HG03460 (cell line): Measurements from ENCODE around the gene PTPN7.

Experiments
- ATAC-seq: cut with Tn5 transposase; IDR thresholded peaks from one replicate; pipeline ENCODE4 v1.9.1; 2021; ENCODE audit not compliant: unreplicated experiment

The PTPN7 gene

DNA sequence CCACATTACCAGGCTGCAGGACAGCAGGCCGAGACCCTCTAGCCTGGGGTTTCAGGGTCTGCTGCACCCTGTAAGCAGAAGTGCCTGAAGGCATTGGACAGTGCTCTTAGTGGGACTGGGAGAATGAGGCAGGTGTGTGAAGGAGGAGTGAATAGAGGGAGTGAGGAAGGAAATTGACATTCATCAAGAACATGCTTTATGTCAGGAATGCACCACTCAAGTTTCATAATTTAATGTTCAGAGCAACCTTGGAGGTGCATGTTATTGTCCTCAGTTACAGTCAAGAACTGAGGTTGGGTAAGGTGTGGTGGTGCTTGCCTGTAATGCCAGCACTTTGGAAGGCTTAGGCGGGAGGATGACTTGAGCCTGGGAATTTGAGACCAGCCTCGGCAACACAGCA lies 49.4 kb downstream of the PTPN7 start:
- ATAC-seq: no peak

DNA sequence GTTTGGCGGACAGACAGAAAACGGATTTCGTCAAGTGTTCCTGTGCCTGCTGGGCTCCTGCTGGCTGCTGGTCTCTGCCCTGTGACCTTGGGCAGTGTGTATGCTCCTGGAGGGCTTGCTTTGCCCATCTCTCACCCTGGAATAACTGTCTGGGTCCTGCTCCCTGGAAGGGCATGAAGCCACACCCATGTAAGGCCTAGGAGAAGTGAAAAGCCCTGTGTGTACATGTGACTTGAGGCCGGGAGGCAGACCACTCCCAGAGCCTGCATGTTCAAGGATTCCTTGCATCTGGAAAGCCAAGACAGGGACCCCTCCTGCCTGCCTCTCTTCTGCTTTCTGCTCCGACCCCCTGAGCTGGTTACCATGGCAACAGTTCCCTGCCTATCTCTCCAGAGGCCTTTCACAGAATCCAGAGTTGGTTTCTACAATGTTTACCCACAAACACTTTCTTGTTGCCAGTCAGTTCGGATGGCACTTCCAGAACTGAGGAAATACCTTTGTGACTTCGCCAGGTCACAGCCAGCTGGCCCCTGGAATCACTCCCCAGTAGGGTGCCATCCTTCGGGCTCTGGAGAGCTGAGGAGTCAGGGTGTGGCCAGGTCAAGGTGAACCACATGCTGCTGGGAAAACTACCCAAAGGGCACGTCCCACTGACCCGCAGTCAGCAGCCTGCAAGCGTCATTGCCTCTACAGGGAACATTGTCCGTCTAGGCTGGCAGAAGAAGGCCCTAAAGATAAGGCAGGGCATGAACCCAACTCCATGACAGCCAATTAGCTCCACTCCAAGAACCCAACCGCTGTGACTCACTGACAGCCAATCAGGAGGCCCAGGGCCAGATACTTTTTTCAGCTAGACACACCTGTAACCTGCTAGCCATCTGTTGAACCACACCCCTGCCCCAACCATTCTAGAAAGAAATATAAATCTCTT lies 52.3 kb downstream of the PTPN7 start:
- no peak for ATAC-seq

DNA sequence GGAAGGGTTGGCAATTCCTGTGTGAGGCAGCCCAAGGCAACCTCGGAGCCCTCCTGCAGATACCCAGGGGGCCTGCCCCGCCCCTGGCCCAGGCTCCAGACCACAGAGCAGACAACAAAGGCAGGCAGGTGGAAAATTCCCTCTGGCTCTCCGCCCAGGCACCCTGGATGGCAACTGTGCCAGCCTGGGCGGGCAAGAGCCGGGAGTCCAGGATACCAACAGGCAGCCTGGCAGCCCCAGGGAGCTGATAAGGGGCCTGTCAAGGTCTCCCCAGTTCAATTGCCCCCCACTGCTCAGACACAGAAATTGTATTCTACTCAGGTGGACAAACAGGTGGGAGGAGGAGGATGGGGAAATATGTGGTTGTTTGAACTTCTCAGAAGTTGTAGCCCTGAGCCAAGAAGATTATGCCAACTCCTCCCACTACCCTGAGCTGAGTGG lies 53.1 kb downstream of the PTPN7 start:
- no peak for ATAC-seq

DNA sequence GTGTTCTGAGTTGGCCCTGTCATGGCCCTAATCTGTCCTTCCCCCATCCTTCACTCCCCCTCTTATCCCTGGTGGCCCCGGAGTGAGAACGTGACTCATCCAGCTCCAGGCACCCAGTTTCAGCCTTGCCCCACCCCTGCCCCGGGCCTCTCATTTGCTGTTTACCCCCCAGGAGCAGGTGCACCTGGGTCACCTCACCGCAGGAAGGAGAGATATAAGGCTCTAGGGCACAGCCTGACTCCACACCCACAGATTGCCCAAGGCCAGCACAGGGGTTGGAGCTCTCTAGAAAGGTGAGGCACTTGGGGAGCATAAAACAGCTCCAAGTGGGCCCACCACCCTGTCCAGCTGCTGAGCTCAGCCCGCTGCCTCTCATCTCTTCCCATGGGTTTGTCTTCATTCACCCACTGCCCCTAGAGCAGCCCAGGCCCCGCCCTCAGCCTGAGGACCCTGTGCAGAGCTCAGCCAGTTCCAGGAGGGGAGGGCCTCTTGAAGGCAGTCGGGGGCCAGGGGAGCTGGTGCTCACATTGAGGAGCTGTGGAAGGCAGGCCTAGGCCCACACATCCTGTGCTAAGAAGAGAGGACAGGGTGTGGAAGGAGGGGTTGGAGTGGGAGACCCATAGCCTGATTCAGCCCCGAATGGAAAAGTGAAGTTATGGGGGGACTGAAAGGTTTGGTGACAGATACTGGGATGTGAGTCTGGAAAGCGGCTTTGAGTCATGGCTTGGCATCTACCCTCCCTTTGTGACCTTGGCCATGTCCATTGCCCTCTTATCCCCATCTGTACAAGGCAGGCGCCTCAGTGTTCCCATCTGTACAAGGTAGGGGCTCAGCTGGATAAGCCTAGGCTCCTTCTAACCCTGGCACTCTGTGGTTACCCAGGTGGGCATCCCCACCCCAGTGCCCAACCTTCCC lies 53.8 kb downstream of the PTPN7 start:
- ATAC-seq: no peak

DNA sequence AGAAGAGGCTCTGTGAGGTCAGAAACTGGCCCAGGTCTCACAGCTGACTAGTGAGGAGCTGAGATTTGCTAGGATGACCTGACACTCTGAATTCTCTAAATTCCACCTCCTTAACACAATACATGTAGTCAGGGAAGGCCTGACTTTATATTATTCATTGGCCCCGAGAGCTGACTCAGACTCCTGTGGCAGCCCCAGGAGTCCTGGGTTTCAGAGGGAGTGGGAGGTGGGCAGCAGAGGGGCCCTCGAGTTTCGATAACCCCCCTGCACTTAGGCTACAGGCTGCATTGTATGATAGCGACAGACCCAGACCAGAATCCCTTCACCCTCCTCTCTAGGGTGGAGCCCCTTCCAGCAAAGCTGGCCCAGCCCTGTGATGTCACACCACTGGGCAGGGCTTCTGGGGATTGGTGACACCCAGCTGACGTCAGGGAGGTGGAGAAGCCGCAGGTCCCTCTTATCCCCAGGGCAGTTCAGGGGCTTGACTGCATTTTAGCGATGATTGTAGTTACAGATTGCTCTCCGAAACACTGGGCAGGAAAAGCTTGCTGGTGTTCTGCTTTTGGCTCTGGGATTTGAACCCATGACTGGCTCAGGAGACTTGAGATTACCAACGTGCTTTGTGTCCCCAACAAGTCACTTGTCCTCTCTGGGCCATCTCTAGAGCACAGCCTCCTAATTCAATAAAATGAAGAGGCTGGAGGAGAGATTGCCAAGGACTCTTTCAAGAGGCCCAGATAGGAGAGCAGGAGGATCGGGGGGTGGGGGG lies 54.6 kb downstream of the PTPN7 start:
- ATAC-seq: no peak

DNA sequence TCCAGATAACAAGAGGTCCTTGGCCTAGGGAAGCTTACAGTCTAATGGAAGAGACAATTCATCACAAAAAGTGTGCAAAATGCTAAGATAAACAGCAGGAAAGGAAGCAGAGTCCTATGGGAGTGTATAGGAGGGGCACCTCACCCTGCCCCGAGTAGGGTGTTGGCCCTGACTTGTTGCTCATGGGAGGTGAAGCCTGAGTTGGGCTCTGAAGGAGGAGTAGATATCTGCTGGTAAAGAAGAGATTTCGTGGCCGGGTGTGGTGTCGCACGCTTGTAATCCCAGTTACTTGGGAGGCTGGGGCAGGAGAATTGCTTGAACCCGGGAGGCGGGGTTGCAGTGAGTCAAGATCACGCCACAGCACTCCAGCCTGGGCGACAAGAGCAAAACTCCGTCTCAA lies 56.3 kb downstream of the PTPN7 start:
- ATAC-seq: no peak

DNA sequence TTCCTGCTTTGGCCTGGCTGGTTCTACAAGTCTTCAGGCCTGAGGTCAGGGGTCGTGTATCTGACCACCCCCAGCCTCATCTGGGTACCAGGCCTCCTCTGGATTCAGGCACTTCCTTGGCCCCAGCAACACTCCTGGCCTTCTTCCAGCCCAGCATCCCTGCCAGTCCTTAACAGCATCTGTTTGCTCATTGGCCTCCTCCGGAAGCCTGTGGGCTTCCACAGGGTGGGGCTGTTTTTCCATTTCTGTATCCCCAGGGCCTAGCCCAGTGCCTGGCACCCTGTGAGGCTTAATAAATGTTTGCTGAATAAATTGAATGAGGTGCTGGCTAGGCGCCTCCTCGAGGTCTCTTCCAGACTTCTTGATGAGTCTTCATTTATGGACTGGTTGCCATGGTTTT lies 59.2 kb downstream of the PTPN7 start:
- ATAC-seq: no peak
